Upper lobe of left lung (tissue), 4 donors: ENCODE results near the gene FANCC.

Experiments
- POLR2AphosphoS5 ChIP-seq, 2 donors: sonication (generic); formaldehyde crosslinking; IDR thresholded peaks; one replicate each; pipeline ENCODE4 v1.5.1; 2017; ENCODE audit warnings: antibody characterized with exemption in 2 of 2
- TF ChIP-seq, protein P1 (sequence below), 6 experiments: fragments of 450-650 bp in 4 of 6; fragments of 200-600 bp in 2 of 6; sonication (generic) in 2 of 6; IDR thresholded peaks; one replicate each; pipeline ENCODE4 v1.5.1; 2016 to 2019; ENCODE audit warnings: antibody characterized with exemption in 6 of 6

DNA sequence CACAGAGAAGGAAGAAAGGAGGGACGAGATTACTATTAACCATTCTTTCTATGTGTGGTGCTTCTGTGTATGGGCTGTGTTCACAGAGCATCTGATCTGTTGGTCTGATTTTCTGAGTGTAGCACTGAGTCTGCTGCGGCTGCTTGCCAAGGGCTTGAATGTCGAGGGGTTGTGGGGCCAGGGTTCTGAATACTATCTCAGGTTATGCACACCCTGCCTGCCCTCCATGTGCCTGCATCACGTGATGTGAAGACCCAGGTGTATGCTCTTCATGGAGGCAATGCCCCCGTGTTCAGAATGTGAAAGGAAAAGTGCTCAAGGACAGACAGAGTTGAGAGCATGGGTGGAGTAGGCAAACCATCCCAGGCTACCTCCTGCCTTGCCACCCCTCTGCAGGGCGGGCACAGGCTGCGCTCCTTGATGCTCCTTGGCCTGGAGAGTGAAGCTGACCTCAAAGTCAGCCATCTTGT, 254.9 kb downstream of the FANCC start:
- TF ChIP-seq, protein P1, sequence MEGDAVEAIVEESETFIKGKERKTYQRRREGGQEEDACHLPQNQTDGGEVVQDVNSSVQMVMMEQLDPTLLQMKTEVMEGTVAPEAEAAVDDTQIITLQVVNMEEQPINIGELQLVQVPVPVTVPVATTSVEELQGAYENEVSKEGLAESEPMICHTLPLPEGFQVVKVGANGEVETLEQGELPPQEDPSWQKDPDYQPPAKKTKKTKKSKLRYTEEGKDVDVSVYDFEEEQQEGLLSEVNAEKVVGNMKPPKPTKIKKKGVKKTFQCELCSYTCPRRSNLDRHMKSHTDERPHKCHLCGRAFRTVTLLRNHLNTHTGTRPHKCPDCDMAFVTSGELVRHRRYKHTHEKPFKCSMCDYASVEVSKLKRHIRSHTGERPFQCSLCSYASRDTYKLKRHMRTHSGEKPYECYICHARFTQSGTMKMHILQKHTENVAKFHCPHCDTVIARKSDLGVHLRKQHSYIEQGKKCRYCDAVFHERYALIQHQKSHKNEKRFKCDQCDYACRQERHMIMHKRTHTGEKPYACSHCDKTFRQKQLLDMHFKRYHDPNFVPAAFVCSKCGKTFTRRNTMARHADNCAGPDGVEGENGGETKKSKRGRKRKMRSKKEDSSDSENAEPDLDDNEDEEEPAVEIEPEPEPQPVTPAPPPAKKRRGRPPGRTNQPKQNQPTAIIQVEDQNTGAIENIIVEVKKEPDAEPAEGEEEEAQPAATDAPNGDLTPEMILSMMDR (IDR thresholded peaks at IDR 0.05) = no peak
- TF ChIP-seq POLR2AphosphoS5 (IDR thresholded peaks at IDR 0.05) = no peak
